ENCODE results near the gene CDHR2.

CDHR2 gene

GRCh38 chr5:176577312-176578176 lies 28.4 kb downstream of the CDHR2 start:
- H3K36me3 ChIP-seq (ENCODE audit: insufficient read depth, low read length) = no peaks in the 10 kb centered on the region
- TF ChIP-seq EZH2 (IDR thresholded peaks at IDR 0.05) (no peak), POLR2AphosphoS5 (IDR thresholded peaks at IDR 0.05; ENCODE audit: borderline replicate concordance, low read depth, low read length) (no peak), FOXP2 (optimal IDR thresholded peaks at IDR 0.05; ENCODE audit: control extremely low read depth, extremely low read length, insufficient read depth) (no peak)
- H3K4me3 ChIP-seq = no peak overlapping the region
- H3K9me3 ChIP-seq (ENCODE audit: low read depth, low read length) = no peaks in the 10 kb centered on the region
- H3K27ac ChIP-seq = no peak overlapping the region
- no peak for DNase-seq (ENCODE audit: low read depth, low spot score)
- no peak overlapping the region for H3K9ac ChIP-seq (ENCODE audit: insufficient read length)

- TF ChIP-seq FOXP2 (optimal IDR thresholded peaks at IDR 0.05; ENCODE audit: control extremely low read depth, extremely low read length, insufficient read depth) = no peak
- TF ChIP-seq POLR2AphosphoS5 (IDR thresholded peaks at IDR 0.05; ENCODE audit: borderline replicate concordance, low read depth, low read length) = no peak
- TF ChIP-seq EZH2 (IDR thresholded peaks at IDR 0.05) = no peak
- H3K27ac ChIP-seq = no peak overlapping the region
- H3K9ac ChIP-seq (ENCODE audit: insufficient read length) = no peak overlapping the region
- no peak for DNase-seq (ENCODE audit: low read depth, low spot score)
- no peaks in the 10 kb centered on the region for H3K9me3 ChIP-seq (ENCODE audit: low read depth, low read length)
- no peak overlapping the region for H3K4me3 ChIP-seq
- H3K36me3 ChIP-seq (ENCODE audit: insufficient read depth, low read length) = no peaks in the 10 kb centered on the region
These were observed 29.3 kb downstream of the CDHR2 start for GRCh38 chr5:176578391-176578808.

GRCh38 chr5:176579323-176579722 lies 30.2 kb downstream of the CDHR2 start:
- no peaks in the 10 kb centered on the region for H3K9me3 ChIP-seq (ENCODE audit: low read depth, low read length)
- TF ChIP-seq EZH2 (IDR thresholded peaks at IDR 0.05) (no peak), POLR2AphosphoS5 (IDR thresholded peaks at IDR 0.05; ENCODE audit: borderline replicate concordance, low read depth, low read length) (no peak), FOXP2 (optimal IDR thresholded peaks at IDR 0.05; ENCODE audit: control extremely low read depth, extremely low read length, insufficient read depth) (no peak)
- DNase-seq (ENCODE audit: low read depth, low spot score) = no peak
- H3K27ac ChIP-seq = no peak overlapping the region
- H3K4me3 ChIP-seq = no peak overlapping the region
- no peaks in the 10 kb centered on the region for H3K36me3 ChIP-seq (ENCODE audit: insufficient read depth, low read length)
- no peak overlapping the region for H3K9ac ChIP-seq (ENCODE audit: insufficient read length)

GRCh38 chr5:176581361-176581760 lies 32.2 kb downstream of the CDHR2 start:
- H3K36me3 ChIP-seq (ENCODE audit: insufficient read depth, low read length) = no peaks in the 10 kb centered on the region
- TF ChIP-seq POLR2AphosphoS5 (IDR thresholded peaks at IDR 0.05; ENCODE audit: borderline replicate concordance, low read depth, low read length) = no peak
- no peak for TF ChIP-seq FOXP2 (optimal IDR thresholded peaks at IDR 0.05; ENCODE audit: control extremely low read depth, extremely low read length, insufficient read depth)
- TF ChIP-seq EZH2 (IDR thresholded peaks at IDR 0.05) = no peak
- no peak overlapping the region for H3K4me3 ChIP-seq
- H3K27ac ChIP-seq = no peak overlapping the region
- no peak for DNase-seq (ENCODE audit: low read depth, low spot score)
- no peaks in the 10 kb centered on the region for H3K9me3 ChIP-seq (ENCODE audit: low read depth, low read length)
- no peak overlapping the region for H3K9ac ChIP-seq (ENCODE audit: insufficient read length)

- H3K9me3 ChIP-seq (ENCODE audit: low read depth, low read length) = no peaks in the 10 kb centered on the region
- no peak overlapping the region for H3K27ac ChIP-seq
- no peak for DNase-seq (ENCODE audit: low read depth, low spot score)
- no peak for TF ChIP-seq EZH2 (IDR thresholded peaks at IDR 0.05)
- TF ChIP-seq POLR2AphosphoS5 (IDR thresholded peaks at IDR 0.05; ENCODE audit: borderline replicate concordance, low read depth, low read length) = no peak
- no peak for TF ChIP-seq FOXP2 (optimal IDR thresholded peaks at IDR 0.05; ENCODE audit: control extremely low read depth, extremely low read length, insufficient read depth)
- H3K4me3 ChIP-seq = no peak overlapping the region
- no peaks in the 10 kb centered on the region for H3K36me3 ChIP-seq (ENCODE audit: insufficient read depth, low read length)
- H3K9ac ChIP-seq (ENCODE audit: insufficient read length) = no peak overlapping the region
These were observed 33.9 kb downstream of the CDHR2 start for GRCh38 chr5:176583076-176583475.

GRCh38 chr5:176587398-176587797 lies 38.3 kb downstream of the CDHR2 start:
- DNase-seq (ENCODE audit: low read depth, low spot score) = no peak
- Histone ChIP-seq H3K27ac (no peak overlapping the region), H3K9me3 (ENCODE audit: low read depth, low read length) (no peaks in the 10 kb centered on the region), H3K4me3 (no peak overlapping the region), H3K9ac (ENCODE audit: insufficient read length) (no peak overlapping the region), H3K36me3 (ENCODE audit: insufficient read depth, low read length) (no peaks in the 10 kb centered on the region)
- TF ChIP-seq EZH2 (IDR thresholded peaks at IDR 0.05) = no peak
- TF ChIP-seq FOXP2 (optimal IDR thresholded peaks at IDR 0.05; ENCODE audit: control extremely low read depth, extremely low read length, insufficient read depth) = no peak

- DNase-seq (ENCODE audit: low read depth, low spot score) = no peak
- Histone ChIP-seq H3K9ac (ENCODE audit: insufficient read length) (no peak overlapping the region), H3K36me3 (ENCODE audit: insufficient read depth, low read length) (no peaks in the 10 kb centered on the region), H3K27ac (no peak overlapping the region), H3K4me3 (no peak overlapping the region), H3K9me3 (ENCODE audit: low read depth, low read length) (no peaks in the 10 kb centered on the region)
- TF ChIP-seq FOXP2 (optimal IDR thresholded peaks at IDR 0.05; ENCODE audit: control extremely low read depth, extremely low read length, insufficient read depth) (no peak), POLR2AphosphoS5 (IDR thresholded peaks at IDR 0.05; ENCODE audit: borderline replicate concordance, low read depth, low read length) (no peak), EZH2 (IDR thresholded peaks at IDR 0.05) (no peak)
These were observed 39.2 kb downstream of the CDHR2 start for GRCh38 chr5:176588297-176588696.

GRCh38 chr5:176589039-176589769 lies 40.1 kb downstream of the CDHR2 start:
- Histone ChIP-seq H3K9me3 (ENCODE audit: low read depth, low read length) (no peaks in the 10 kb centered on the region), H3K9ac (ENCODE audit: insufficient read length) (no peak overlapping the region), H3K27ac (no peak overlapping the region), H3K36me3 (ENCODE audit: insufficient read depth, low read length) (no peaks in the 10 kb centered on the region), H3K4me3 (no peak overlapping the region)
- no peak for TF ChIP-seq EZH2 (IDR thresholded peaks at IDR 0.05)
- no peak for TF ChIP-seq FOXP2 (optimal IDR thresholded peaks at IDR 0.05; ENCODE audit: control extremely low read depth, extremely low read length, insufficient read depth)
- no peak for TF ChIP-seq POLR2AphosphoS5 (IDR thresholded peaks at IDR 0.05; ENCODE audit: borderline replicate concordance, low read depth, low read length)
- no peak for DNase-seq (ENCODE audit: low read depth, low spot score)
